ENCODE measurements around the gene ARHGEF19.

DNA sequence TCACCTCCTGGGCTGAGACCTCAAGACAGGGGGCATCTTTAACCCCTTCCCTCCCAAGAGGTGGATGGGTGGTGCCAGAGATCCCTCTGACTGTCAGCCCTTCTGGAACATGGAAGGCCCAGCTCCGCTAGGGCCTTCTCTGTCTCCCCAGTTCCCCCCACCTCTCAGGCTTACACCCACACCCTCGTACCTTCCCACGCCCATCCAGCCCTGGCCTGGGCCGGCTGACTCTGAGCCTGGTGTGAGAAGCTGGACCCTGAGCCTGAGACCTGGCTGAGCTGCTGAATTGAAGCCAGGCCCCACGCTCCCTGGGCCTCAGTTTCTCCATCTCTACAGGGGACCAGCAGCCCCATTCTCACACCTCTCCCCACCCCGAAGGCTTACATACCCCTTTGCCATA, 61.9 kb downstream of the ARHGEF19 start:
- TF ChIP-seq, protein P1, sequence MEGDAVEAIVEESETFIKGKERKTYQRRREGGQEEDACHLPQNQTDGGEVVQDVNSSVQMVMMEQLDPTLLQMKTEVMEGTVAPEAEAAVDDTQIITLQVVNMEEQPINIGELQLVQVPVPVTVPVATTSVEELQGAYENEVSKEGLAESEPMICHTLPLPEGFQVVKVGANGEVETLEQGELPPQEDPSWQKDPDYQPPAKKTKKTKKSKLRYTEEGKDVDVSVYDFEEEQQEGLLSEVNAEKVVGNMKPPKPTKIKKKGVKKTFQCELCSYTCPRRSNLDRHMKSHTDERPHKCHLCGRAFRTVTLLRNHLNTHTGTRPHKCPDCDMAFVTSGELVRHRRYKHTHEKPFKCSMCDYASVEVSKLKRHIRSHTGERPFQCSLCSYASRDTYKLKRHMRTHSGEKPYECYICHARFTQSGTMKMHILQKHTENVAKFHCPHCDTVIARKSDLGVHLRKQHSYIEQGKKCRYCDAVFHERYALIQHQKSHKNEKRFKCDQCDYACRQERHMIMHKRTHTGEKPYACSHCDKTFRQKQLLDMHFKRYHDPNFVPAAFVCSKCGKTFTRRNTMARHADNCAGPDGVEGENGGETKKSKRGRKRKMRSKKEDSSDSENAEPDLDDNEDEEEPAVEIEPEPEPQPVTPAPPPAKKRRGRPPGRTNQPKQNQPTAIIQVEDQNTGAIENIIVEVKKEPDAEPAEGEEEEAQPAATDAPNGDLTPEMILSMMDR (IDR thresholded peaks at IDR 0.05): no peak
- no peak for TF ChIP-seq POLR2A (IDR thresholded peaks at IDR 0.05; ENCODE audit: low read depth)
- no peak for TF ChIP-seq POLR2AphosphoS5 (IDR thresholded peaks at IDR 0.05)
- TF ChIP-seq EP300 (IDR thresholded peaks at IDR 0.05): no peak
